ENCODE data around the gene THRSP. TPM values are rescaled to one million over a fixed set of nuclear protein-coding genes. Genes with fewer than 3 reads are reported as not detected.

Gene THRSP
- total and polyA plus RNA-seq, 9 donors = 0.18 to 1.1 (median 0.40) TPM; not detected in 6

DNA sequence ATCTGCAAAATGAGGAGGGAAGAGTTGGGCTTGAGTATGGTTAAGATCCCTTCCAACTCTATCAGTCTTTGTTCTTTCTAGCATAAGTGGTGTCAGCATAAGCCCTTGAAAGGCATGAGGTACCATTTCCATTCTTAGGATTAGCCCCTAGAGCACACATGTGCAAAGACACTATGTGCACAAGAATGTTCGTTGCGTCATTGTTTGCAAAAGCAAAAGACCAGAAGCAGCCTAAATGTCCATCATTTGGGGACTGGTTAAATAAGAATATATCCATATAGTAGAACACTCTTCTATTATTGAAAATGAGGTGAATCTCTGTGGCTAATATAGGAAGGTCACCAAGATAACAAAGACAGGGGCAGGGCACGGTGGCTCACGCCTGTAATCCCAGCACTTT is 30.6 kb upstream of the THRSP start:
- H3K4me3 ChIP-seq = no peak overlapping the region
- H3K36me3 ChIP-seq = no peaks in the 10 kb centered on the region
- 52 to 88% (median 73%) methylated on average over 4 of the region's 4 CpGs for WGBS, 3 donors
- H3K9me3 ChIP-seq = no peaks in the 10 kb centered on the region
- intact Hi-C loops (cut with DNase I) = loop anchor here in 1 of 4 donors (5.0 kb wide), 1 partner anchor 1639 kb away; no protein-coding TSS in a partner anchor
- no peaks in the 10 kb centered on the region for H3K27me3 ChIP-seq
- H3K4me1 ChIP-seq (ENCODE audit: insufficient read depth) = peaks cover 4% of the 10 kb centered on the region
- H3K27ac ChIP-seq = no peak overlapping the region
- TF ChIP-seq, protein P1, sequence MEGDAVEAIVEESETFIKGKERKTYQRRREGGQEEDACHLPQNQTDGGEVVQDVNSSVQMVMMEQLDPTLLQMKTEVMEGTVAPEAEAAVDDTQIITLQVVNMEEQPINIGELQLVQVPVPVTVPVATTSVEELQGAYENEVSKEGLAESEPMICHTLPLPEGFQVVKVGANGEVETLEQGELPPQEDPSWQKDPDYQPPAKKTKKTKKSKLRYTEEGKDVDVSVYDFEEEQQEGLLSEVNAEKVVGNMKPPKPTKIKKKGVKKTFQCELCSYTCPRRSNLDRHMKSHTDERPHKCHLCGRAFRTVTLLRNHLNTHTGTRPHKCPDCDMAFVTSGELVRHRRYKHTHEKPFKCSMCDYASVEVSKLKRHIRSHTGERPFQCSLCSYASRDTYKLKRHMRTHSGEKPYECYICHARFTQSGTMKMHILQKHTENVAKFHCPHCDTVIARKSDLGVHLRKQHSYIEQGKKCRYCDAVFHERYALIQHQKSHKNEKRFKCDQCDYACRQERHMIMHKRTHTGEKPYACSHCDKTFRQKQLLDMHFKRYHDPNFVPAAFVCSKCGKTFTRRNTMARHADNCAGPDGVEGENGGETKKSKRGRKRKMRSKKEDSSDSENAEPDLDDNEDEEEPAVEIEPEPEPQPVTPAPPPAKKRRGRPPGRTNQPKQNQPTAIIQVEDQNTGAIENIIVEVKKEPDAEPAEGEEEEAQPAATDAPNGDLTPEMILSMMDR (IDR thresholded peaks at IDR 0.05) = no peak
- TF ChIP-seq POLR2A (IDR thresholded peaks at IDR 0.05) (no peak), EP300 (IDR thresholded peaks at IDR 0.05) (no peak)
- DNase-seq = no peak

DNA sequence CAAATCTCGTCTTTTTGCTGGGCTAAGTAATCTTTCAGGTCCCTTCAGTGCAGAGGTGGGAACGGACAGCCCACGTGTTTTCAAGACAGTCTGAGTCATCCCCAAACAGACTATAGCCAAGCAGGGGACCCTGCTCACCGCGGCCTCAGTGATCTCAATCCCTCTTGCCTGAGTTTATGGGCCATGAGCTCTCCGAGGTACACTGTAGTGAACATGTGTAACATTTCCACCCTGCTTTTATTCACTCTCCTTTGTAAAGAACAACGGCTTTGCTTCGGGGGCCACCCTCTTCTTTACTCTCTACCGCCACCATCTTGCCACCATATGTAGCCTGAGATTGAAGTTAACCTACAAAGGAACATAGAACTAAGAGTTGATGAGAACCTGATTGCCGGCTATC is 29.0 kb upstream of the THRSP start:
- TF ChIP-seq, protein P1 (IDR thresholded peaks at IDR 0.05) = no peak
- TF ChIP-seq POLR2A (IDR thresholded peaks at IDR 0.05) = no peak
- TF ChIP-seq EP300 (IDR thresholded peaks at IDR 0.05) = no peak
- intact Hi-C loops (cut with DNase I) = loop anchor here in 1 of 4 donors (5.0 kb wide), 1 partner anchor 1638 kb away; no protein-coding TSS in a partner anchor
- Histone ChIP-seq H3K4me3 (no peak overlapping the region), H3K4me1 (ENCODE audit: insufficient read depth) (peaks cover 4% of the 10 kb centered on the region), H3K9me3 (no peaks in the 10 kb centered on the region), H3K36me3 (no peaks in the 10 kb centered on the region), H3K27ac (no peak overlapping the region), H3K27me3 (no peaks in the 10 kb centered on the region)
- no peak for DNase-seq
- WGBS, 3 donors = 64 to 74% (median 67%) methylated on average over 10 of the region's 10 CpGs

DNA sequence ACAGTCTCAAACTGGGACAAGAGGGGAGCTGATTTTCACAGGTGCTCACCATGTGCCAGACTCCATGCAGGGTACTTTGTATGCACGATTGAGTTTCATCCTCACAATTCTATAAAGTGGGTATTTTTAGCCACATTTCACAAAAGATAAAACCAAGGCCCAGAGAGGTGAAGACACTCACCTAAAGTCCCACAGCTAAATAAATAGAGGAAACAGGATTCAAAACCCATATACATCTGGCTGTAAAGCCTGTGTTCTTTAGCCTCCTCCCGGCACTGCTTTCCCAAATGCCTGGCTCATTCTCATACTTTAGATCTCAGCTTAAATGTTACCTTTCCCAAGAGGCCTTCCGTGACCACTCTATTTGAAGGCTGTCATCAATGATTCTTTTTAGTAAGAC is 27.3 kb upstream of the THRSP start:
- Histone ChIP-seq H3K27me3 (no peaks in the 10 kb centered on the region), H3K4me3 (no peak overlapping the region), H3K9me3 (no peaks in the 10 kb centered on the region), H3K4me1 (ENCODE audit: insufficient read depth) (peaks cover 6% of the 10 kb centered on the region), H3K36me3 (no peaks in the 10 kb centered on the region), H3K27ac (no peak overlapping the region)
- TF ChIP-seq POLR2A (IDR thresholded peaks at IDR 0.05) = no peak
- no peak for TF ChIP-seq EP300 (IDR thresholded peaks at IDR 0.05)
- TF ChIP-seq, protein P1 (IDR thresholded peaks at IDR 0.05) = no peak
- 78 to 91% (median 87%) methylated on average over 3 of the region's 3 CpGs for WGBS, 3 donors
- intact Hi-C loops (cut with DNase I) = no loop called here
- no peak for DNase-seq

DNA sequence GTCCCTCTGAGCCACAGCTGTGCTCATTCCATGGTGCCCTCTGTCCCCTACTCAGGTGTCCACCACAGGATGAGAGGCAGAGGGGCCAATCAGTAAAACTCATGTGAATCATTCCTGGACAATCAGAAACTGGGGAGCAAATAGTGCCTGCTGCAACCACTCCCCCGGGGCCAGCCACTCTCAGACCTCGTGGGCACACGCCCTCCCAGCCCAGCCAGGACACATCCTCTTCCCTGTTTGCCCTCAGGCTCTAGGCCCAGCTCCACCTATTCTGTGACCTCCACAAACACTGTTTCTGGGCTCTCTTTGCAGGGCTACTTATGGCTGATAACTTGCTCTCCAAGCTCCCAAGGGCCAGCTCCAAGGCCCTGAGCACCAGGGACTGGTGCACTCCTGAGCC is 26.6 kb upstream of the THRSP start:
- no peak for DNase-seq
- Histone ChIP-seq H3K4me1 (ENCODE audit: insufficient read depth) (peaks cover 6% of the 10 kb centered on the region), H3K9me3 (no peaks in the 10 kb centered on the region), H3K27me3 (no peaks in the 10 kb centered on the region), H3K4me3 (no peak overlapping the region), H3K27ac (no peak overlapping the region), H3K36me3 (no peaks in the 10 kb centered on the region)
- intact Hi-C loops (cut with DNase I) = no loop called here
- TF ChIP-seq, protein P1 (IDR thresholded peaks at IDR 0.05) = no peak
- TF ChIP-seq POLR2A (IDR thresholded peaks at IDR 0.05) (no peak), EP300 (IDR thresholded peaks at IDR 0.05) (no peak)
- WGBS, 3 donors = 62 to 67% (median 64%) methylated on average over 3 of the region's 3 CpGs
